Tibial nerve (tissue), 4 donors: ENCODE measurements around the gene ENOX1. TPM values are rescaled to one million over a fixed set of nuclear protein-coding genes. Genes with fewer than 3 reads are reported as not detected.
A peak's percentile ranks its signal among the peaks of the same experiment; 100 is the strongest.

Experiments used
- DNase-seq, 2 donors: peaks; one replicate each; pipeline ENCODE4 v3.0.0-alpha.2; 2019; ENCODE audit warnings: low spot score in 2 of 2
- H3K27ac ChIP-seq, 4 donors: fragments of 200-600 bp; sonication (generic) in 3 of 4; one replicate each; pipeline ENCODE4 v1.5.1; 2017 to 2019; ENCODE audit warnings: mild to moderate bottlenecking in 1 of 4
- H3K27me3 ChIP-seq, 2 donors: fragments of 200-600 bp; sonication (generic) in 1 of 2; one replicate each; pipeline versions ENCODE4 v1.5.1 to v1.6.0; 2017 to 2019
- H3K36me3 ChIP-seq, 3 donors: fragments of 200-600 bp; sonication (generic); one replicate each; pipeline ENCODE4 v1.5.1; 2018 to 2019
- H3K4me1 ChIP-seq, 4 donors: fragments of 200-600 bp; sonication (generic) in 3 of 4; one replicate each; pipeline ENCODE4 v1.5.1; 2017 to 2019
- H3K4me3 ChIP-seq, 4 donors: fragments of 200-600 bp; sonication (generic) in 3 of 4; one replicate each; pipeline ENCODE4 v1.5.1; 2017 to 2019; ENCODE audit warnings: mild to moderate bottlenecking in 1 of 4, moderate library complexity in 1 of 4
- H3K9me3 ChIP-seq, 4 donors: fragments of 200-600 bp; sonication (generic) in 3 of 4; one replicate each; pipeline ENCODE4 v1.5.1; 2017 to 2019
- CTCF ChIP-seq, 5 experiments: fragments of 200-600 bp in 3 of 5; fragments of 450-650 bp in 2 of 5; sonication (generic) in 3 of 5; IDR thresholded peaks; one replicate each; pipeline ENCODE4 v1.5.1; 2016 to 2019; ENCODE audit warnings: antibody characterized with exemption in 5 of 5, mild to moderate bottlenecking in 3 of 5, moderate library complexity in 2 of 5
- EP300 ChIP-seq, 2 donors: sonication (generic); formaldehyde crosslinking; IDR thresholded peaks; one replicate each; pipeline ENCODE4 v1.6.1; 2017; ENCODE audit warnings: antibody characterized with exemption in 2 of 2, mild to moderate bottlenecking in 1 of 2
- POLR2A ChIP-seq, 2 donors: fragments of 450-650 bp; IDR thresholded peaks; one replicate each; pipeline ENCODE4 v1.6.1; 2017; ENCODE audit warnings: antibody characterized with exemption in 2 of 2, mild to moderate bottlenecking in 2 of 2, moderate library complexity in 2 of 2
- WGBS, 2 donors: methylation state at CpG; one replicate each; pipeline ENCODE4 v1.1.5; 2018; 5-methylcytosine and 5-hydroxymethylcytosine counted together
- total RNA-seq, 4 donors: library from RNA; depleted of rRNA; stranded (reverse); fragments of >200 nt; gene quantifications; one replicate each; pipeline ENCODE4 v1.1.0, GENCODE V29; 2016

The ENOX1 gene
- total RNA-seq, 4 donors from 2014 or later: 2.6 to 8.2 (median 4.6) TPM

- no peaks in the 10 kb centered on the region for H3K27me3 ChIP-seq
- peaks cover 0 to 11% (median 4%) of the 10 kb centered on the region in 4 donors for H3K4me1 ChIP-seq
- H3K4me3 ChIP-seq: peak overlapping the region in 2 of 4 donors; percentile 4 to 6
- 58 to 64% methylated on average over 6 of the region's 6 CpGs for WGBS, 2 donors
- DNase-seq: no peak
- TF ChIP-seq EP300 (IDR thresholded peaks at IDR 0.05) (no peak), CTCF (IDR thresholded peaks at IDR 0.05) (no peak), POLR2A (IDR thresholded peaks at IDR 0.05) (no peak)
- no peaks in the 10 kb centered on the region for H3K9me3 ChIP-seq
- H3K36me3 ChIP-seq: no peaks in the 10 kb centered on the region
- peak overlapping the region in 1 of 4 donors; percentile 36 for H3K27ac ChIP-seq
These were observed 212.8 kb downstream of the ENOX1 start for GRCh38 chr13:43573802-43574514.

GRCh38 chr13:43573361-43573740 lies 213.4 kb downstream of the ENOX1 start:
- Histone ChIP-seq H3K4me1 (peaks cover 0 to 11% (median 4%) of the 10 kb centered on the region in 4 donors), H3K27me3 (no peaks in the 10 kb centered on the region), H3K36me3 (no peaks in the 10 kb centered on the region), H3K27ac (no peak overlapping the region), H3K4me3 (no peak overlapping the region), H3K9me3 (no peaks in the 10 kb centered on the region)
- no peak for TF ChIP-seq CTCF (IDR thresholded peaks at IDR 0.05)
- no peak for TF ChIP-seq POLR2A (IDR thresholded peaks at IDR 0.05)
- 45 to 69% methylated on average over 4 of the region's 4 CpGs for WGBS, 2 donors
- DNase-seq: no peak

GRCh38 chr13:43572656-43573360 lies 214.0 kb downstream of the ENOX1 start:
- H3K36me3 ChIP-seq: no peaks in the 10 kb centered on the region
- WGBS, 2 donors: 72 to 82% methylated on average over 3 of the region's 3 CpGs
- no peaks in the 10 kb centered on the region for H3K27me3 ChIP-seq
- H3K4me1 ChIP-seq: peaks cover 0 to 11% (median 4%) of the 10 kb centered on the region in 4 donors
- no peak overlapping the region for H3K4me3 ChIP-seq
- H3K27ac ChIP-seq: no peak overlapping the region
- no peak for TF ChIP-seq EP300 (IDR thresholded peaks at IDR 0.05)
- no peak for TF ChIP-seq CTCF (IDR thresholded peaks at IDR 0.05)
- TF ChIP-seq POLR2A (IDR thresholded peaks at IDR 0.05): no peak
- DNase-seq: no peak
- H3K9me3 ChIP-seq: no peaks in the 10 kb centered on the region

GRCh38 chr13:43569658-43570057 lies 217.1 kb downstream of the ENOX1 start:
- Histone ChIP-seq H3K9me3 (no peaks in the 10 kb centered on the region), H3K27ac (no peak overlapping the region), H3K27me3 (no peaks in the 10 kb centered on the region), H3K4me1 (peaks cover 0 to 7% (median 2%) of the 10 kb centered on the region in 4 donors), H3K4me3 (no peak overlapping the region), H3K36me3 (no peaks in the 10 kb centered on the region)
- TF ChIP-seq POLR2A (IDR thresholded peaks at IDR 0.05) (no peak), EP300 (IDR thresholded peaks at IDR 0.05) (no peak), CTCF (IDR thresholded peaks at IDR 0.05) (no peak)
- no peak for DNase-seq
- 54 to 55% methylated on average over 2 of the region's 2 CpGs for WGBS, 2 donors

GRCh38 chr13:43567608-43568007 lies 219.2 kb downstream of the ENOX1 start:
- TF ChIP-seq POLR2A (IDR thresholded peaks at IDR 0.05): no peak
- no peak for TF ChIP-seq EP300 (IDR thresholded peaks at IDR 0.05)
- TF ChIP-seq CTCF (IDR thresholded peaks at IDR 0.05): no peak
- H3K9me3 ChIP-seq: no peaks in the 10 kb centered on the region
- no peak overlapping the region for H3K27ac ChIP-seq
- H3K27me3 ChIP-seq: no peaks in the 10 kb centered on the region
- H3K4me3 ChIP-seq: no peak overlapping the region
- WGBS, 2 donors: 93 to 95% methylated on average over 1 of the region's 1 CpG
- H3K36me3 ChIP-seq: no peaks in the 10 kb centered on the region
- peaks cover 0 to under 1% (median 0%) of the 10 kb centered on the region in 4 donors for H3K4me1 ChIP-seq
- DNase-seq: no peak
